DMS 273 (cell line): Measurements from ENCODE around the gene SEMA4G.

Experiments used
- DNase-seq: peaks from one replicate; lab custom pipeline; 2025; ENCODE audit not compliant: unreplicated experiment; lab: John Stamatoyannopoulos, UW

Gene SEMA4G

GRCh38 chr10:100986952-100987684 is 17.8 kb downstream of the SEMA4G start, which contains the start of the genes MRPL43 and TWNK:
Gene MRPL43, minus strand, starts transcription at chr10:100987497. Its CDS starts 54 bp downstream, at chr10:100987443.
Gene TWNK, plus strand, starts transcription at chr10:100987543. Its CDS starts 668 bp downstream, at chr10:100988211.
- DNase-seq = peak; percentile 86

- no peak for DNase-seq
Observed at GRCh38 chr10:100987685-100988049, 18.4 kb downstream of the SEMA4G start.

- DNase-seq = no peak
Observed at GRCh38 chr10:100988166-100988565, 18.9 kb downstream of the SEMA4G start.

- DNase-seq = no peak
Observed at GRCh38 chr10:100989088-100989487, 19.8 kb downstream of the SEMA4G start.

GRCh38 chr10:100993986-100994708 is 24.8 kb downstream of the SEMA4G start:
- peak; percentile 58 for DNase-seq

- no peak for DNase-seq
Observed at GRCh38 chr10:100995181-100995580, 25.9 kb downstream of the SEMA4G start.

- DNase-seq = peak; percentile 62
Observed at GRCh38 chr10:100996678-100997359, 27.5 kb downstream of the SEMA4G start.

- peak; percentile 87 for DNase-seq
Observed at GRCh38 chr10:100997360-100998182, 28.3 kb downstream of the SEMA4G start.

- peak; percentile 95 for DNase-seq
Observed at GRCh38 chr10:100998183-100998990, 29.1 kb downstream of the SEMA4G start.

GRCh38 chr10:100998991-100999741 is 29.9 kb downstream of the SEMA4G start:
- DNase-seq = peak; percentile 77

GRCh38 chr10:100999742-101000126 is 30.4 kb downstream of the SEMA4G start, which contains the start of gene LZTS2:
Gene LZTS2, plus strand, starts transcription at chr10:100999808. Its CDS starts 2,731 bp downstream, at chr10:101002539.
- DNase-seq = no peak

GRCh38 chr10:101000127-101000914 is 31.0 kb downstream of the SEMA4G start:
- DNase-seq = peak; percentile 24

GRCh38 chr10:101000915-101001658 is 31.8 kb downstream of the SEMA4G start:
- DNase-seq = no peak

- DNase-seq = no peak
Observed at GRCh38 chr10:101001659-101002035, 32.3 kb downstream of the SEMA4G start.

GRCh38 chr10:101002456-101002855 is 33.2 kb downstream of the SEMA4G start:
- no peak for DNase-seq

GRCh38 chr10:101003639-101004206 is 34.4 kb downstream of the SEMA4G start:
- no peak for DNase-seq

- DNase-seq = no peak
Observed at GRCh38 chr10:101005361-101005760, 36.1 kb downstream of the SEMA4G start.
